GM19099 (cell line): Measurements from ENCODE around the gene MBD1.

Source experiments
- POLR2A ChIP-seq: IDR thresholded peaks from 3 replicates; pipeline ENCODE4 v1.6.1; 2011; ENCODE audit warnings: low read depth; ENCODE audit not compliant: insufficient read length; ENCODE audit errors: extremely low read depth

The MBD1 gene

GRCh38 chr18:50283469-50284209 is 2.3 kb upstream of the MBD1 start:
- TF ChIP-seq POLR2A: no peak

- no peak for TF ChIP-seq POLR2A
These were observed 1.4 kb upstream of the MBD1 start for GRCh38 chr18:50282521-50283335.

GRCh38 chr18:50281972-50282520 is 723 bp upstream of the MBD1 start:
- TF ChIP-seq POLR2A: no peak

GRCh38 chr18:50280707-50281294 is 522 bp downstream of the MBD1 start:
- no peak for TF ChIP-seq POLR2A

GRCh38 chr18:50279752-50280151 is 1.6 kb downstream of the MBD1 start:
- TF ChIP-seq POLR2A: no peak

- no peak for TF ChIP-seq POLR2A
These were observed 3.4 kb downstream of the MBD1 start for GRCh38 chr18:50277942-50278341.

- no peak for TF ChIP-seq POLR2A
These were observed 4.9 kb downstream of the MBD1 start for GRCh38 chr18:50276452-50276851.

GRCh38 chr18:50275503-50276036 is 5.8 kb downstream of the MBD1 start:
- no peak for TF ChIP-seq POLR2A

GRCh38 chr18:50274941-50275340 is 6.4 kb downstream of the MBD1 start:
- no peak for TF ChIP-seq POLR2A

- no peak for TF ChIP-seq POLR2A
These were observed 7.3 kb downstream of the MBD1 start for GRCh38 chr18:50274044-50274442.

- no peak for TF ChIP-seq POLR2A
These were observed 7.9 kb downstream of the MBD1 start for GRCh38 chr18:50273203-50274043.

GRCh38 chr18:50272568-50272967 is 8.8 kb downstream of the MBD1 start:
- TF ChIP-seq POLR2A: no peak

GRCh38 chr18:50268022-50268747 is 13.1 kb downstream of the MBD1 start:
- TF ChIP-seq POLR2A: peak; percentile 26

- no peak for TF ChIP-seq POLR2A
These were observed 15.0 kb downstream of the MBD1 start, which contains the start of gene CFAP53 for GRCh38 chr18:50266248-50266704. CFAP53 (minus strand) TSS chr18:50266495; CDS start chr18:50266404, 91 bp downstream.

GRCh38 chr18:50262977-50263376 is 18.3 kb downstream of the MBD1 start:
- TF ChIP-seq POLR2A: no peak
